Activated CD4-positive, alpha-beta T cell treated with anti-CD3 and anti-CD28 coated beads, Interleukin-2, amount 50 U/mL, for 16 hours (primary cell): Measurements from ENCODE around the gene PRPF19.

Experiments used
- DNase-seq: peaks from one replicate; pipeline ENCODE4 v3.0.0-alpha.2; 2020

The PRPF19 gene

GRCh38 chr11:60906132-60906972 lies at the start of gene PRPF19:
TSS of gene PRPF19 (minus strand) at chr11:60906585. CDS start at chr11:60906382, 203 bp downstream.
- DNase-seq, result peak; percentile 100

DNA sequence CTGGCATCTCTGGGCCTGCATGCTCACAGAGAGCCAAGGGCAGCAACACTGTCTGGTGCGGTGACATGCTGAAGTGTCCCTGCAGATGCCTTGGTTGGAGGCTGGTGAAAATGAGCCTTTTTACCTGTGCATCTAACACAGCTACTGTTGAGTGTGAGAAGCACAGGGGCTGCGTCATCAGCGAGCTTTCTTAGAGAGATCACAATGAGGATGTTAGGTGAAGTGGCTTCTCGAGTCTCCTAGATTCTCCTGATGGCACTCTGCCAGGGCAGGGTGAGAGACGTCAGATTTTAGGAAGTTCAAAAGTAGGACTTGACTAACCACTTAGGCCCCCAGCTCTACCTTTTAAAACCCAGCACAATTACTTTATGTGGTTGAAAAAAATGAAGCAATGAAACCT lies 49.2 kb upstream of the PRPF19 start:
- DNase-seq, result no peak

GRCh38 chr11:60954421-60954820 lies 48.0 kb upstream of the PRPF19 start:
- DNase-seq, result no peak

GRCh38 chr11:60953781-60954180 lies 47.4 kb upstream of the PRPF19 start:
- DNase-seq, result no peak

DNA sequence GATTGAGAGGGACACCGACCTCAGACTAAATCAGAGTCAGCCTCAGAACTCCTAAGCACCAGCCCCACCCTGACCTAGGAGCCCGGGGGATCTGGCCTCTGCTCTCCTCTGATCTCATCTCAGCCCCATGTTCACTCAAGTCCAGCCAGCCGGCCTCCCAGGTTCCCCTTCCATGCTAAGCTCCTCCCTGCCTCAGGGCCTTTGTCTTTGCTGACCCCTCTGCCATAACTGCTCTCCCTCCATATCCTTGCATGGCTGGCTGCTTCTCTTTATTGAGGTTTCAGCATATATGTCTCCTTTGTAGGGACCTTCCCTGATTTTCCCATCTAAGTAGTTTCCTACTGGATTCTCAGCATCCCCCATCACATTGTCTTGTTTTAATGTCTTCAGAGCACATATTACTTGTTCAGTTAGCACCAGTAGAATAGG lies 46.4 kb upstream of the PRPF19 start:
- no peak for DNase-seq

- DNase-seq, result no peak
Observed at GRCh38 chr11:60951904-60952741, 45.7 kb upstream of the PRPF19 start, which contains the start of gene SLC15A3. TSS of gene SLC15A3 (minus strand) at chr11:60952176. CDS start at chr11:60951551, 625 bp downstream.

DNA sequence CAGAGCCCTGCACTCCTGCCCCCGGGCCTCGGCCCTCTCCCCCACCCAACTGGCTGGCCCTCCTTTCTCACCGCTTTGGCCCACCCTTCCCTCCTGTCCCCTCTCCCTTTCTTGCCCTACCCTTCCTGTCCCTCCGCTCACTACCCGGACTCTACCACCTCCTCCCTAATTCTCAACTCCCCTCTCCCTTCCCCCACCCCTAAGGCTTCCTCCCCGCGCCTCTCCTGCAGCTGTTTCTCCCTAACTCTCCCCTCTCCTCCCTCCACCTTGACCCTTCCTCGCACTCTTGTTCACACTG lies 45.2 kb upstream of the PRPF19 start:
- DNase-seq, result no peak

- DNase-seq, result no peak
Observed at GRCh38 chr11:60950933-60951605, 44.7 kb upstream of the PRPF19 start.

GRCh38 chr11:60950024-60950423 lies 43.6 kb upstream of the PRPF19 start:
- no peak for DNase-seq

DNA sequence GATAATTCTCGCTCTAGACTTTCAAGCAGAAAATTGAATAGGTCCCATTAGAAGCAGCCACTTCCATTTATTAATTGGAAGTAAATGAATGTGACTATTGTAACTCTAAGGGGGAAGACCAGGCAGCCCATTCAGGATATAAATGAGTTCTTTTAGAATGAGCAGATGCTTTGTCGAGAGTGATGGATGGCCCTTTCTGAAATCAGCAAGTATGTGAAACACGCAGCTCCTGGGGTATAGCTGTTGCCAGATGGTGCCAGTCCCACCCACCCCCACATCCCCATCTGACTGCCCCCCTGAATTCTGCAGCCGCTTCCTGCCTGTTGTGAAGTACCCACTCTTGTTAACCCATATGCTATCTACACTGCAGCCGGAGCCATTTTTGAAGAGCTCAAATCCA lies 41.9 kb upstream of the PRPF19 start:
- no peak for DNase-seq

DNA sequence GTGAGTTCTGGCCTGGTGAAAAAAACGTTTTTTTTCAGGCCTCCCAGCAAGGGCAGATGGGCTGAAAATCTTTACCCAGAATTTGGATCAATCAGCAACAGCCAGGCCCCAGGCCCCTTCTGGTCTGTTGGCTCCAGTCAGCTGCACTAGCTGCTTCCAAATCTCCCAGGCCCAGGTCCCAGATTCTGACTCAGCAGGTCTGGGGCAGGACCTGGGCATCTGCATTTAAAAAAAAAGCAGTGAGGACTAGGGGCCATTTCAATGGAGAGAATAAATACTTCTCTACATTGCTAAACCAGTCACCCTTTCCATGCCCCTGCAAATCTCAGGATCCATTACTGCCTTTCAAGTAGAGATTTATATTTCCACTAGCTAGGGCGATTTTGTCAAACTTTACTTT lies 41.3 kb upstream of the PRPF19 start:
- DNase-seq, result no peak

- DNase-seq, result no peak
Observed at GRCh38 chr11:60946601-60947264, 40.3 kb upstream of the PRPF19 start.

GRCh38 chr11:60945295-60945667 lies 38.9 kb upstream of the PRPF19 start:
- DNase-seq, result no peak

DNA sequence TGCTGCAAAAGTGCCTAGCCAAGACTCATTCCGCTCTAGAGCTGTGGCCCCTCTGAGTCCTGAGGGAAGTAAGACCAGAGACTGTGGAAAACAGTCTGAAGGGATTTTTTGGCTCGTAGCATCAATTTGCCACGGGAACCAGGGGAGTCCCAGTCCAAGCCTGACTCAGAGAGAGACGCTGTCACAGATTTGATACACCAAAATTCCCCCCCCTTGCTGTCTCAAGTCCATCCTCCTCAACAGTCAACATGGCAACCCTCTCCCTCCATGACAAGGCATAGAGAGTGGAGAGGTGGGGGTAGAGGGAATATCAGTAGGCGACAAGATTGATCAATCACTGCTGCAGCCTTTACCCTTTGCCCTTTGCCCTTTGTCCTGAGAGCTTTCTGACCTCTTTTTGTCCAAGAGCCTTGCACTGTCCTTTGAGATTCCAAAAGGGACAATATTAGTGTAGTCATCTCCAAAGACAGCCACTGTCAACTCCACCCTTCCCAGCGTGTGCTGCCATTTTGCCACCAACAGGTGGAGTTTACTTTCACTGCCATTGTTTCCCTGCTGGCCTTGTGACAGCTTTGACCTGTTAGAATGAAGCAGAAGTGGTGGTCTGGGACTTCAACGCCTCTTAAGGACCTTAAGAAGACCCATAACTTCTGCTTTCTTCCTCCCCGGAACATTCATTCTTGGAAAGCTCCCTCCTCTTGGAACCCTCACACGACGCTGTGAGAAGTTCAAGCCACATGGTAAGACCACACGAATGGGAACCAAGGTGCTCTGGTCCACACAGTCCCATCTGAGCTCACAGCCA lies 38.3 kb upstream of the PRPF19 start:
- no peak for DNase-seq

GRCh38 chr11:60942970-60943565 lies 36.7 kb upstream of the PRPF19 start:
- DNase-seq, result no peak

- DNase-seq, result no peak
Observed at GRCh38 chr11:60942219-60942618, 35.8 kb upstream of the PRPF19 start.

GRCh38 chr11:60941371-60942119 lies 35.2 kb upstream of the PRPF19 start:
- DNase-seq, result no peak

GRCh38 chr11:60939855-60940254 lies 33.5 kb upstream of the PRPF19 start:
- no peak for DNase-seq

GRCh38 chr11:60939301-60939700 lies 32.9 kb upstream of the PRPF19 start:
- no peak for DNase-seq

DNA sequence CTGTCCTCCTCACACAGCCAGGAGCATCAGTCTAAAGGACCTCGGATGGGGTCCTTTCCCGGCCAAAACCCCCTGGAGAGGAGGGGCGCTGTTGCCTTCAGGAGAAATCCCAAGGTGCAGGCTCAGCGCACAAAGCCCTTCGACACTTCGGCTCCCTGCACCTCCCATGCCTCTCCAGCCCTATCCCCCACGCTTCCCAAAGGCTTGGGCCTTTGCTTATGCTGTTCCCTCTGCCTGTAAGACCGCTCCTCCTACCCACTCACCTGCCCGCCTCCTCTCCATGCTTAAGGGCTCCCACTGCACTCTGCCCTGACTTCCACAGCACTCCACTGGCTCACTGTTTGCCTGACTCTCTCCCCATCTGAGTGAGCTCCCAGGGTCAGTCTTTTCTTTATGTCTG lies 32.1 kb upstream of the PRPF19 start:
- no peak for DNase-seq

DNA sequence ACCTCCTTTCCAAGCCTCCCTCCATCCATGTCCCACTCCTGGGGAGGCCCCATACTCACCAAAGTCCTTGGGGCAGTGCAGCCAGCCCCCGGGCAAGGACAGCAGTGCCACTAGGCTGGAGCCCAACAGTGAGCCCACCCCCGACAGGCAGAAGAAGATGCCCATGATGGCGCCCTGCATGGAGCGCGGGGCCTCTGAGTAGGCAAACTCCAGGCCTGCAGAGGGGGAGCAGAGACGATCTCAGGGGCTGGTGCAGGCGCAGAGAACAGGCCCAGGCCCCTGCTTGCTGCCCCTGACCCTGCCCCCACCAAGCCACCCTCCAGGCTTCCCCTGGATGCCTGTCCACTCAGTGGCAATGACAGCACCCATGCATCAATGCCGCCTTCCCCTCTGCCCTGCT lies 31.4 kb upstream of the PRPF19 start:
- no peak for DNase-seq
